GM20000 (cell line): ENCODE results near the gene PRKACA.

Experiments
- DNase-seq: peaks from one replicate; pipeline ENCODE4 v3.0.0; 2012; ENCODE audit warnings: low spot score
- CTCF ChIP-seq: IDR thresholded peaks from 2 replicates; pipeline ENCODE4 v1.5.1; 2012; ENCODE audit warnings: mild to moderate bottlenecking, control low read depth; ENCODE audit errors: extremely low read depth, missing control alignments

The PRKACA gene

GRCh38 chr19:14119146-14119545, 1.6 kb upstream of the PRKACA start:
- DNase-seq, result no peak
- TF ChIP-seq CTCF, result no peak

- no peak for DNase-seq
- no peak for TF ChIP-seq CTCF
Observed at GRCh38 chr19:14118165-14119051, 846 bp upstream of the PRKACA start.

- no peak for DNase-seq
- no peak for TF ChIP-seq CTCF
Observed at GRCh38 chr19:14116918-14117578, 514 bp downstream of the PRKACA start.

GRCh38 chr19:14116525-14116917, 1.0 kb downstream of the PRKACA start:
- no peak for TF ChIP-seq CTCF

GRCh38 chr19:14115756-14116155, 1.8 kb downstream of the PRKACA start:
- no peak for DNase-seq

More at GRCh38 chr19:14116525-14116917, 1.0 kb downstream of the PRKACA start:
- no peak for DNase-seq

GRCh38 chr19:14114854-14115253, 2.7 kb downstream of the PRKACA start:
- TF ChIP-seq CTCF, result peak; percentile 1
- DNase-seq, result peak; percentile 69

More at GRCh38 chr19:14115756-14116155, 1.8 kb downstream of the PRKACA start:
- TF ChIP-seq CTCF, result no peak

- no peak for DNase-seq
- no peak for TF ChIP-seq CTCF
Observed at GRCh38 chr19:14114439-14114838, 3.1 kb downstream of the PRKACA start.
